ENCODE data around the gene BABAM2.

- TF ChIP-seq CTCF (IDR thresholded peaks at IDR 0.05) (no peak), POLR2A (IDR thresholded peaks at IDR 0.05) (no peak)
Measured at GRCh38 chr2:28049899-28050298, 159.4 kb downstream of the BABAM2 start.

Measured in right lobe of liver (tissue), 4 donors.